H9 (cell line): ENCODE data around the gene DSEL. TPM values are rescaled to one million over a fixed set of nuclear protein-coding genes. Genes with fewer than 3 reads are reported as not detected.

Source experiments
- DNase-seq: peaks from one replicate; pipeline ENCODE4 v3.0.0-alpha.2; 2017
- H2AFZ ChIP-seq: one replicate; pipeline ENCODE4 v1.6.1; 2013; ENCODE audit warnings: mild to moderate bottlenecking, low read length, control low read depth, moderate library complexity
- H2AK5ac ChIP-seq: 2 replicates; pipeline ENCODE4 v1.6.1; 2013; ENCODE audit warnings: low read length, control low read depth, mixed read lengths; ENCODE audit not compliant: insufficient read length
- H2BK120ac ChIP-seq: one replicate; pipeline ENCODE4 v1.6.1; 2013; ENCODE audit warnings: low read depth, mild to moderate bottlenecking, low read length, control low read depth, inconsistent platforms; ENCODE audit not compliant: poor library complexity, severe bottlenecking
- H2BK12ac ChIP-seq: 2 replicates; pipeline ENCODE4 v1.6.1; 2013; ENCODE audit warnings: low read length, control low read depth, mixed read lengths, low read depth; ENCODE audit not compliant: insufficient read length
- H2BK15ac ChIP-seq: 2 replicates; pipeline ENCODE4 v1.6.1; 2013; ENCODE audit warnings: low read depth, low read length, control low read depth
- H2BK20ac ChIP-seq: one replicate; pipeline ENCODE4 v1.6.1; 2013; ENCODE audit warnings: low read depth, mild to moderate bottlenecking, low read length, control low read depth, inconsistent platforms; ENCODE audit not compliant: poor library complexity, severe bottlenecking
- H2BK5ac ChIP-seq: 2 replicates; pipeline ENCODE4 v1.6.1; 2013; ENCODE audit warnings: low read length, control low read depth, mixed read lengths; ENCODE audit not compliant: insufficient read length
- H3K14ac ChIP-seq: 2 replicates; pipeline ENCODE4 v1.6.1; 2013; ENCODE audit warnings: low read length, control low read depth; ENCODE audit not compliant: insufficient read depth
- H3K18ac ChIP-seq: 2 replicates; pipeline ENCODE4 v1.6.1; 2013; ENCODE audit warnings: low read depth, mild to moderate bottlenecking, mixed read lengths, low read length, control low read depth; ENCODE audit not compliant: insufficient read length
- H3K23ac ChIP-seq: 2 replicates; pipeline ENCODE4 v1.6.1; 2013; ENCODE audit warnings: low read length, control low read depth, mixed read lengths, low read depth; ENCODE audit not compliant: insufficient read length
- H3K23me2 ChIP-seq: 2 replicates; pipeline ENCODE4 v1.6.1; 2013; ENCODE audit warnings: low read depth, mild to moderate bottlenecking, mixed read lengths, low read length, control low read depth; ENCODE audit not compliant: insufficient read length, poor library complexity, severe bottlenecking
- H3K27ac ChIP-seq: 2 replicates; pipeline ENCODE4 v1.5.1; 2013; ENCODE audit warnings: low read length, control low read depth, mixed read lengths, low read depth; ENCODE audit not compliant: insufficient read length
- H3K27me3 ChIP-seq: 2 replicates; pipeline ENCODE4 v1.6.1; 2013; ENCODE audit warnings: low read length, control low read depth, inconsistent platforms; ENCODE audit not compliant: insufficient read depth
- H3K4ac ChIP-seq: 2 replicates; pipeline ENCODE4 v1.6.1; 2013; ENCODE audit warnings: low read depth, mild to moderate bottlenecking, control low read depth, inconsistent platforms, low read length, moderate library complexity
- H3K4me1 ChIP-seq: 2 replicates; pipeline ENCODE4 v1.6.1; 2013; ENCODE audit warnings: low read length, control low read depth, inconsistent platforms; ENCODE audit not compliant: insufficient read depth
- H3K4me2 ChIP-seq: 2 replicates; pipeline ENCODE4 v1.6.1; 2013; ENCODE audit warnings: low read length, control low read depth, mixed read lengths; ENCODE audit not compliant: insufficient read length, insufficient read depth
- H3K56ac ChIP-seq: 2 replicates; pipeline ENCODE4 v1.6.1; 2013; ENCODE audit warnings: low read depth, mild to moderate bottlenecking, mixed read lengths, low read length, control low read depth; ENCODE audit not compliant: insufficient read length
- H3K79me1 ChIP-seq: 2 replicates; pipeline ENCODE4 v1.6.1; 2013; ENCODE audit warnings: low read depth, mild to moderate bottlenecking, moderate library complexity, low read length, control low read depth, inconsistent platforms; ENCODE audit not compliant: insufficient read depth, poor library complexity, severe bottlenecking
- H3K79me2 ChIP-seq: 2 replicates; pipeline ENCODE4 v1.6.1; 2013; ENCODE audit warnings: low read length, control low read depth, inconsistent platforms; ENCODE audit not compliant: insufficient read depth
- H3K9ac ChIP-seq: 2 replicates; pipeline ENCODE4 v1.6.1; 2013; ENCODE audit warnings: low read length, control low read depth, mixed read lengths; ENCODE audit not compliant: insufficient read length; ENCODE audit errors: extremely low read depth
- H3K9me3 ChIP-seq: one replicate; pipeline ENCODE4 v1.6.1; 2013; ENCODE audit warnings: low read depth, low read length, inconsistent platforms; ENCODE audit not compliant: control insufficient read depth
- H3T11ph ChIP-seq: one replicate; pipeline ENCODE4 v1.6.1; 2013; ENCODE audit warnings: mild to moderate bottlenecking, low read length, control low read depth, inconsistent platforms
- H4K20me1 ChIP-seq: one replicate; pipeline ENCODE4 v1.6.1; 2013; ENCODE audit not compliant: control insufficient read depth, insufficient read length, insufficient read depth
- H4K5ac ChIP-seq: 2 replicates; pipeline ENCODE4 v1.6.1; 2013; ENCODE audit warnings: low read depth, mild to moderate bottlenecking, mixed read lengths, low read length, control low read depth; ENCODE audit not compliant: insufficient read length
- H4K8ac ChIP-seq: replicated peaks from 2 replicates; pipeline ENCODE4 v1.6.1; 2013; ENCODE audit warnings: low read length, control low read depth, mixed read lengths, low read depth; ENCODE audit not compliant: insufficient read length
- H4K91ac ChIP-seq: 2 replicates; pipeline ENCODE4 v1.6.1; 2013; ENCODE audit warnings: low read depth, mild to moderate bottlenecking, moderate library complexity, mixed read lengths, low read length, control low read depth; ENCODE audit not compliant: insufficient read length
- H3K27ac Mint-ChIP-seq, 3 experiments: 2 replicates in 2 of 3; 3 replicates in 1 of 3; pipeline ENCODE4 v1.8.0; 2020 to 2021; ENCODE audit warnings: mixed read lengths in 3 of 3, mild to moderate bottlenecking in 1 of 3, moderate library complexity in 1 of 3
- H3K27me3 Mint-ChIP-seq: 2 replicates; pipeline ENCODE4 v1.8.0; 2021; ENCODE audit warnings: low read depth, mild to moderate bottlenecking, moderate library complexity, mixed read lengths
- H3K36me3 Mint-ChIP-seq, 3 experiments: 2 replicates in 2 of 3; 3 replicates in 1 of 3; pipeline ENCODE4 v1.8.0; 2020 to 2021; ENCODE audit warnings: low read depth in 3 of 3, mixed read lengths in 3 of 3; ENCODE audit not compliant: insufficient read depth in 1 of 3
- H3K4me1 Mint-ChIP-seq, 2 experiments: 2 replicates each; pipeline ENCODE4 v1.8.0; 2020; ENCODE audit warnings: mixed read lengths in 2 of 2
- H3K4me3 Mint-ChIP-seq, 2 experiments: 2 replicates in 1 of 2; 3 replicates in 1 of 2; pipeline ENCODE4 v1.8.0; 2020 to 2021; ENCODE audit warnings: mild to moderate bottlenecking in 2 of 2, mixed read lengths in 2 of 2, moderate library complexity in 1 of 2
- H3K9me3 Mint-ChIP-seq, 2 experiments: 2 replicates in 1 of 2; 3 replicates in 1 of 2; pipeline ENCODE4 v1.8.0; 2020; ENCODE audit warnings: mild to moderate bottlenecking in 2 of 2, mixed read lengths in 2 of 2, moderate library complexity in 1 of 2
- CTCF ChIP-seq: fragments of 200-600 bp; sonication (generic); conservative IDR thresholded peaks from 3 replicates; pipeline ENCODE4 v1.8.0; 2021; ENCODE audit warnings: antibody characterized with exemption, mild to moderate bottlenecking
- WGBS: extraction: QIAGEN DNeasy Blood & Tissue Kit; methylation state at CpG from one replicate; pipeline ENCODE4 v1.1.7; 2013; ENCODE audit warnings: missing lambda C conversion rate, low lambda C conversion rate, mixed read lengths; ENCODE audit not compliant: insufficient read length; ENCODE audit errors: extremely low coverage; 5-methylcytosine and 5-hydroxymethylcytosine counted together
- total RNA-seq: library from RNA; stranded (reverse); gene quantifications from 2 replicates; pipeline ENCODE4 v1.2.1, GENCODE V29; 2021

DSEL gene
- total RNA-seq, 1 experiment from 2014 or later = 6.0 TPM

DNA sequence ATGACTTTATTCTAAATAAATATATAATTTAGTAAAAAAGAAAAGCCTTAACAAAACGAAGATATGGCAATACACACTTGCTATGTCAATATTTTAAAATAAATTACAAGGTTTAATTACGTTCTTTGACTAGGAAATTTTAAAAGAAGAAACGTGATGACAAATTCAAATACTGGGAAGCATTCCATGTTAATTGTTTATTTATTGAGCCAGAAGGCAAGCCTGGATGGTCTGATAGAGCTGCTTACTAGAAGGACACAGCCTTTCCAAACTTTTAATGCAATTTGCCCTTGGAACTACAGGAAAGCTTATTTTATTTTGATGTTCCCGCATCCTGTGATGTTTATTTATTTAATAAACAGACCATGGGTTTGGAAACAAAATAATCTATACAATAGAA is 33.4 kb upstream of the DSEL start:
- Histone ChIP-seq H3K27me3 (no peaks in the 10 kb centered on the region), H3T11ph (no peak overlapping the region), H4K8ac (no peak overlapping the region), H3K9me3 (no peaks in the 10 kb centered on the region), H4K5ac (no peak overlapping the region), H3K9ac (no peak overlapping the region), H3K4me2 (no peak overlapping the region), H2BK12ac (no peak overlapping the region), H2BK20ac (no peak overlapping the region), H2BK5ac (no peak overlapping the region), H3K18ac (no peak overlapping the region), H3K14ac (no peak overlapping the region), H2AFZ (no peak overlapping the region), H2BK120ac (no peak overlapping the region), H3K4ac (no peak overlapping the region), H3K23ac (no peak overlapping the region), H4K91ac (no peak overlapping the region), H3K4me1 (no peaks in the 10 kb centered on the region), H4K20me1 (no peaks in the 10 kb centered on the region), H2BK15ac (no peak overlapping the region), H3K56ac (no peak overlapping the region), H2AK5ac (no peak overlapping the region), H3K27ac (no peak overlapping the region), H3K79me2 (no peaks in the 10 kb centered on the region), H3K23me2 (no peaks in the 10 kb centered on the region), H3K79me1 (no peaks in the 10 kb centered on the region)
- no peak for DNase-seq
- no peak for TF ChIP-seq CTCF
- Mint-ChIP-seq H3K4me1 (peaks cover 4 to 5% of the 10 kb centered on the region in 2 experiments; a peak in 3 of 4 replicates), H3K27ac (no peak overlapping the region), H3K36me3 (no peaks in the 10 kb centered on the region), H3K4me3 (no peak overlapping the region), H3K9me3 (no peaks in the 10 kb centered on the region), H3K27me3 (no peaks in the 10 kb centered on the region)
- WGBS = no CpG with 5 or more reads among the region's 4 CpGs
